Loucy (cell line): ENCODE data around the gene CREG1.

Experiments
- H2AFZ ChIP-seq: fragments of 200-600 bp; sonication (generic); 2 replicates; pipeline ENCODE4 v1.6.0; 2016; ENCODE audit warnings: antibody characterized with exemption, mild to moderate bottlenecking, low read length, moderate library complexity
- H3F3A ChIP-seq: fragments of 200-600 bp; 2 replicates; pipeline ENCODE4 v1.6.0; 2016; ENCODE audit warnings: antibody characterized with exemption, low read depth, mild to moderate bottlenecking
- H3K27me3 ChIP-seq: fragments of 200-600 bp; sonication (generic); 2 replicates; pipeline ENCODE4 v1.6.1; 2014; ENCODE audit warnings: low read length, mild to moderate bottlenecking; ENCODE audit not compliant: insufficient read depth, poor library complexity, severe bottlenecking
- H3K36me3 ChIP-seq: fragments of 200-600 bp; sonication (generic); 2 replicates; pipeline ENCODE4 v1.6.1; 2016; ENCODE audit warnings: low read length; ENCODE audit not compliant: insufficient read depth
- H3K4me1 ChIP-seq: fragments of 200-600 bp; sonication (generic); 2 replicates; pipeline ENCODE4 v1.5.1; 2014; ENCODE audit warnings: low read length, mild to moderate bottlenecking; ENCODE audit not compliant: insufficient read depth, poor library complexity, severe bottlenecking
- H3K4me2 ChIP-seq: fragments of 200-600 bp; sonication (generic); 2 replicates; pipeline ENCODE4 v1.6.0; 2014; ENCODE audit warnings: antibody characterized with exemption, low read length, low read depth, mild to moderate bottlenecking; ENCODE audit not compliant: poor library complexity, severe bottlenecking
- H3K4me3 ChIP-seq: fragments of 200-600 bp; sonication (generic); 2 replicates; pipeline ENCODE4 v1.5.1; 2014; ENCODE audit warnings: low read length, mild to moderate bottlenecking, mixed read lengths; ENCODE audit not compliant: poor library complexity, severe bottlenecking
- H3K79me2 ChIP-seq: fragments of 200-600 bp; sonication (generic); 2 replicates; pipeline ENCODE4 v1.6.1; 2014; ENCODE audit warnings: low read length; ENCODE audit not compliant: insufficient read depth
- H3K9ac ChIP-seq: fragments of 200-600 bp; sonication (generic); 2 replicates; pipeline ENCODE4 v1.6.0; 2014; ENCODE audit warnings: mild to moderate bottlenecking, low read depth, low read length, moderate library complexity; ENCODE audit not compliant: poor library complexity, severe bottlenecking
- H3K9me2 ChIP-seq: fragments of 200-600 bp; sonication (generic); replicated peaks from 2 replicates; pipeline ENCODE4 v1.6.1; 2016; ENCODE audit warnings: low read depth, low read length, mixed read lengths
- H3K9me3 ChIP-seq: fragments of 200-600 bp; sonication (generic); 2 replicates; pipeline ENCODE4 v1.6.1; 2014; ENCODE audit warnings: mild to moderate bottlenecking, antibody characterized with exemption, low read length, low read depth; ENCODE audit not compliant: insufficient read depth
- H4K20me1 ChIP-seq: fragments of 200-600 bp; sonication (generic); 2 replicates; pipeline ENCODE4 v1.6.0; 2014; ENCODE audit warnings: antibody characterized with exemption, low read length, mild to moderate bottlenecking; ENCODE audit not compliant: insufficient read depth, poor library complexity, severe bottlenecking
- CTCF ChIP-seq: fragments of 200-600 bp; sonication (generic); conservative IDR thresholded peaks from 2 replicates; pipeline ENCODE4 v1.5.1; 2014; ENCODE audit warnings: mild to moderate bottlenecking, antibody characterized with exemption, low read length
- EZH2phosphoT487 ChIP-seq: fragments of 200-600 bp; IDR thresholded peaks from 2 replicates; pipeline ENCODE4 v1.6.1; 2018; ENCODE audit warnings: antibody characterized with exemption, mild to moderate bottlenecking, moderate library complexity, borderline replicate concordance

Gene CREG1

GRCh38 chr1:167491586-167492461 lies 61.7 kb downstream of the CREG1 start:
- no peaks in the 10 kb centered on the region for H3K9me3 ChIP-seq
- peaks cover 43% of the 10 kb centered on the region for H4K20me1 ChIP-seq
- H3K9me2 ChIP-seq, result no peaks in the 10 kb centered on the region
- no peak overlapping the region for H2AFZ ChIP-seq
- H3K9ac ChIP-seq, result no peak overlapping the region
- TF ChIP-seq EZH2phosphoT487 (no peak), CTCF (no peak)
- H3K4me3 ChIP-seq, result no peak overlapping the region
- peaks cover 96% of the 10 kb centered on the region for H3K79me2 ChIP-seq
- no peaks in the 10 kb centered on the region for H3F3A ChIP-seq
- H3K36me3 ChIP-seq, result peaks cover 49% of the 10 kb centered on the region; the same call in 1 of the 2 replicates
- peaks cover 4% of the 10 kb centered on the region for H3K4me1 ChIP-seq
- no peak overlapping the region for H3K4me2 ChIP-seq
- H3K27me3 ChIP-seq, result no peaks in the 10 kb centered on the region
